Panc1 (cell line): ENCODE data around the gene CRLF2. TPM values are rescaled to one million over a fixed set of nuclear protein-coding genes. Genes with fewer than 3 reads are reported as not detected.

ENCODE experiments used
- ATAC-seq: fragments of 200-7000 bp; cut with Tn5 transposase; 2 replicates; pipeline ENCODE4 v1.9.1; 2020; ENCODE audit warnings: mild to moderate bottlenecking, moderate library complexity
- BruUV-seq: library from RNA; stranded (reverse); fragments of 400-500 nt; replicated peaks from 2 replicates; lab custom pipeline; 2021; lab: Mats Ljungman, UMichigan
- CTCF ChIA-PET: fragments of 300-600 bp; sonication (Branson Sonifier 250); formaldehyde crosslinking; loops from one replicate; lab custom pipeline; 2022; ENCODE audit warnings: antibody characterized with exemption; lab: Charles Lee
- POLR2A ChIA-PET: fragments of 300-600 bp; sonication (Branson Sonifier 250); formaldehyde crosslinking; loops from one replicate; lab custom pipeline; 2022; ENCODE audit warnings: antibody characterized with exemption; lab: Charles Lee
- DNase-seq: peaks from one replicate; pipeline ENCODE4 v3.0.0-alpha.2; 2010; ENCODE audit warnings: low read depth, low spot score
- H3K27ac ChIP-seq: 2 replicates; pipeline ENCODE4 v1.5.1; 2011; ENCODE audit warnings: mild to moderate bottlenecking, low read length, inconsistent platforms
- H3K27me3 ChIP-seq: fragments of 200-500 bp; sonication (Bioruptor generic); 2 replicates; pipeline ENCODE4 v1.6.0; 2014; ENCODE audit warnings: low read length, inconsistent platforms; ENCODE audit not compliant: control insufficient read depth, insufficient read depth
- H3K36me3 ChIP-seq: fragments of 200-500 bp; sonication (Bioruptor generic); 2 replicates; pipeline ENCODE4 v1.5.1; 2014; ENCODE audit warnings: inconsistent platforms, mild to moderate bottlenecking, low read length, moderate library complexity; ENCODE audit not compliant: control insufficient read depth, insufficient read depth
- H3K4me1 ChIP-seq: 2 replicates; pipeline ENCODE4 v1.5.1; 2011; ENCODE audit warnings: inconsistent platforms, mild to moderate bottlenecking, low read length, moderate library complexity; ENCODE audit not compliant: control insufficient read depth, insufficient read depth
- H3K4me3 ChIP-seq, 2 experiments: 2 replicates each; pipeline ENCODE4 v1.5.1; 2011 to 2012; ENCODE audit warnings: low read depth in 2 of 2, low read length in 2 of 2, mild to moderate bottlenecking in 2 of 2, inconsistent platforms in 1 of 2, moderate library complexity in 1 of 2
- H3K9me3 ChIP-seq: fragments of 200-500 bp; sonication (Bioruptor generic); 2 replicates; pipeline ENCODE4 v1.5.1; 2014; ENCODE audit warnings: low read depth, mild to moderate bottlenecking, inconsistent platforms, low read length, moderate library complexity; ENCODE audit not compliant: control insufficient read depth, insufficient read depth
- POLR2AphosphoS5 ChIP-seq: IDR thresholded peaks from 2 replicates; pipeline ENCODE4 v1.6.1; 2012; ENCODE audit warnings: mild to moderate bottlenecking, low read depth, low read length, moderate library complexity
- SIN3A ChIP-seq: IDR thresholded peaks from 2 replicates; pipeline ENCODE4 v1.6.1; 2012; ENCODE audit warnings: low read depth, mild to moderate bottlenecking, low read length, moderate library complexity, borderline replicate concordance; ENCODE audit not compliant: insufficient read depth
- TCF7L2 ChIP-seq: IDR thresholded peaks from 2 replicates; pipeline ENCODE4 v1.6.1; 2011; ENCODE audit warnings: mild to moderate bottlenecking, low read depth, low read length, inconsistent platforms
- in situ Hi-C: cut with HindIII; loops from 2 replicates; pipeline ENCODE4 v1.10.0; 2016; ENCODE audit warnings: low sequenced_read_pairs, low pct_unique_long_range_greater_than_20kb
- intact Hi-C: fragments of 100-400 bp; cut with micrococcal nuclease; formaldehyde crosslinking; loops from one replicate; pipeline ENCODE4 v1.10.0; 2022; ENCODE audit not compliant: unreplicated experiment
- total RNA-seq: library from RNA; stranded (reverse); gene quantifications from one replicate; pipeline ENCODE4 v1.2.1, GENCODE V29; 2021; ENCODE audit not compliant: unreplicated experiment
- TF ChIP-seq, protein P1 (sequence below), 2 experiments: IDR thresholded peaks; 2 replicates each; pipeline ENCODE4 v1.6.1; 2011 to 2012; ENCODE audit warnings: low read depth in 2 of 2, control low read depth in 1 of 2, low read length in 1 of 2, mild to moderate bottlenecking in 1 of 2, moderate library complexity in 1 of 2; ENCODE audit not compliant: insufficient read depth in 1 of 2
- TF ChIP-seq, protein P2 (sequence below): fragments of 450-650 bp; IDR thresholded peaks from 2 replicates; pipeline ENCODE4 v1.5.1; 2017; ENCODE audit warnings: mild to moderate bottlenecking

Gene CRLF2
- total RNA-seq, 1 experiment from 2014 or later: 0.67 TPM

DNA sequence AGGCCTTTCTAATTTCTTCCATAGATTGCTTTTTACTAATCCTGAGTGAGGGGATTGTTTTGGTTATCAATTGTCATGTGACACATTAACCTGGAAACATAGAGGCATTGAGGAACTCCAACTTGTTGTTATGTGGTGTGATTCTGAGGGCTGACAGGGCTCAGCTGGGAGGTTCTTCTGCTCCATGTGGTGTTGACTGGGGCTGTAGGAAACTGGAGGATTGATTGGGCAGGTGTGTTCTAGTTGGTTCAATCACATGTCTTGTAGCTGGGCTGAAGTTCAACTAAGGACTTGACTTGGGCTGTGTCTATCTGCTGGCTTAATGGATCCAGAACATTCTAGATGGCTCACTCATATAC is 10.8 kb upstream of the CRLF2 start:
- TF ChIP-seq, protein P1, sequence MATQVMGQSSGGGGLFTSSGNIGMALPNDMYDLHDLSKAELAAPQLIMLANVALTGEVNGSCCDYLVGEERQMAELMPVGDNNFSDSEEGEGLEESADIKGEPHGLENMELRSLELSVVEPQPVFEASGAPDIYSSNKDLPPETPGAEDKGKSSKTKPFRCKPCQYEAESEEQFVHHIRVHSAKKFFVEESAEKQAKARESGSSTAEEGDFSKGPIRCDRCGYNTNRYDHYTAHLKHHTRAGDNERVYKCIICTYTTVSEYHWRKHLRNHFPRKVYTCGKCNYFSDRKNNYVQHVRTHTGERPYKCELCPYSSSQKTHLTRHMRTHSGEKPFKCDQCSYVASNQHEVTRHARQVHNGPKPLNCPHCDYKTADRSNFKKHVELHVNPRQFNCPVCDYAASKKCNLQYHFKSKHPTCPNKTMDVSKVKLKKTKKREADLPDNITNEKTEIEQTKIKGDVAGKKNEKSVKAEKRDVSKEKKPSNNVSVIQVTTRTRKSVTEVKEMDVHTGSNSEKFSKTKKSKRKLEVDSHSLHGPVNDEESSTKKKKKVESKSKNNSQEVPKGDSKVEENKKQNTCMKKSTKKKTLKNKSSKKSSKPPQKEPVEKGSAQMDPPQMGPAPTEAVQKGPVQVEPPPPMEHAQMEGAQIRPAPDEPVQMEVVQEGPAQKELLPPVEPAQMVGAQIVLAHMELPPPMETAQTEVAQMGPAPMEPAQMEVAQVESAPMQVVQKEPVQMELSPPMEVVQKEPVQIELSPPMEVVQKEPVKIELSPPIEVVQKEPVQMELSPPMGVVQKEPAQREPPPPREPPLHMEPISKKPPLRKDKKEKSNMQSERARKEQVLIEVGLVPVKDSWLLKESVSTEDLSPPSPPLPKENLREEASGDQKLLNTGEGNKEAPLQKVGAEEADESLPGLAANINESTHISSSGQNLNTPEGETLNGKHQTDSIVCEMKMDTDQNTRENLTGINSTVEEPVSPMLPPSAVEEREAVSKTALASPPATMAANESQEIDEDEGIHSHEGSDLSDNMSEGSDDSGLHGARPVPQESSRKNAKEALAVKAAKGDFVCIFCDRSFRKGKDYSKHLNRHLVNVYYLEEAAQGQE (IDR thresholded peaks at IDR 0.05; ENCODE audit: insufficient read depth in 1 of 2, low read depth in 2 of 2, low read length in 1 of 2): no peak
- TF ChIP-seq, protein P2, sequence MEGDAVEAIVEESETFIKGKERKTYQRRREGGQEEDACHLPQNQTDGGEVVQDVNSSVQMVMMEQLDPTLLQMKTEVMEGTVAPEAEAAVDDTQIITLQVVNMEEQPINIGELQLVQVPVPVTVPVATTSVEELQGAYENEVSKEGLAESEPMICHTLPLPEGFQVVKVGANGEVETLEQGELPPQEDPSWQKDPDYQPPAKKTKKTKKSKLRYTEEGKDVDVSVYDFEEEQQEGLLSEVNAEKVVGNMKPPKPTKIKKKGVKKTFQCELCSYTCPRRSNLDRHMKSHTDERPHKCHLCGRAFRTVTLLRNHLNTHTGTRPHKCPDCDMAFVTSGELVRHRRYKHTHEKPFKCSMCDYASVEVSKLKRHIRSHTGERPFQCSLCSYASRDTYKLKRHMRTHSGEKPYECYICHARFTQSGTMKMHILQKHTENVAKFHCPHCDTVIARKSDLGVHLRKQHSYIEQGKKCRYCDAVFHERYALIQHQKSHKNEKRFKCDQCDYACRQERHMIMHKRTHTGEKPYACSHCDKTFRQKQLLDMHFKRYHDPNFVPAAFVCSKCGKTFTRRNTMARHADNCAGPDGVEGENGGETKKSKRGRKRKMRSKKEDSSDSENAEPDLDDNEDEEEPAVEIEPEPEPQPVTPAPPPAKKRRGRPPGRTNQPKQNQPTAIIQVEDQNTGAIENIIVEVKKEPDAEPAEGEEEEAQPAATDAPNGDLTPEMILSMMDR: no peak
- TF ChIP-seq SIN3A (no peak), POLR2AphosphoS5 (no peak), TCF7L2 (no peak)
- DNase-seq: no peak
- intact Hi-C loops: no loop called here
- H3K4me3 ChIP-seq: no peak overlapping the region
- no peaks in the 10 kb centered on the region for H3K36me3 ChIP-seq
- ChIA-PET CTCF (no interaction called here), POLR2A (no interaction called here)
- H3K27me3 ChIP-seq: no peaks in the 10 kb centered on the region
- H3K27ac ChIP-seq: no peak overlapping the region
- in situ Hi-C loops: no loop called here
- H3K4me1 ChIP-seq: no peaks in the 10 kb centered on the region
- no TSS peak for BruUV-seq
- no peaks in the 10 kb centered on the region for H3K9me3 ChIP-seq
- no peak for ATAC-seq

DNA sequence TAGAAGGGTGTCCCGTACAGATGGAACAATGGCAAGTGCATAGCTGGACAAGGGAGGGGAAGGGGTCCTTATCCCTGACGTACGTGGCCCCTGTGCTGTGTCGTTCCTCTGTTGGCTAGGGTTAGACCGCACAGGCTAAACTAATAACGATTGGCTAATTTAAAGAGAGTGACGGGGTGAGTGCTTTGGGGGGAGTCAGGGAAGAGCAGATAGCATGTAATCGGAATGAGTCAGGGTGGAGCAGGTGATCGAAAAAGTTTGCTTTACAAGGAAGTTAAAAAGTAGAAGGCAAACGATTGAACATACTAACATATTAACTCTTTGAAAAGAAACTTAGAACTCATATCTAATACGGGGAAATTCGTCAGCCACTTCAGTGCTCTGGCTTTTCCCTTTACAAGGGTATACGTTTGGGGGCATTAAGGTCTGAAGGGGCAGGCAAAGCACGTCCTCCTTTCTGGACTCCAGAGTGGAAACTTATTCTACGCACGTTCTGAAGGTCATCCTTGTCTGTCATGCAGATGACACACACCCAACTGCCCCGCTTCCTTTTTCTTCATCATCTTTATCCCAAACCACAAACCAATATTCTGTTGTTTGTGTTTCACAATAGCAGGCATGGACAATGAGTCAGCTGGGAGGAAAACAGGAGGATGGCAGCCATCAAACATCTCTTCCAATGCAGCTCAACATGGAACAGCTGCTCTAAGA is 10.2 kb upstream of the CRLF2 start:
- DNase-seq (no peak), ATAC-seq (no peak)
- Histone ChIP-seq H3K27me3 (no peaks in the 10 kb centered on the region), H3K9me3 (no peaks in the 10 kb centered on the region), H3K27ac (no peak overlapping the region), H3K36me3 (no peaks in the 10 kb centered on the region), H3K4me1 (no peaks in the 10 kb centered on the region), H3K4me3 (no peak overlapping the region)
- in situ Hi-C loops: no loop called here
- CTCF ChIA-PET: no interaction called here
- POLR2A ChIA-PET: no interaction called here
- intact Hi-C loops: no loop called here
- BruUV-seq: no TSS peak
- no peak for TF ChIP-seq SIN3A
- TF ChIP-seq, protein P2: no peak
- TF ChIP-seq TCF7L2: no peak
